Activated CD8-positive, alpha-beta memory T cell treated with anti-CD3 and anti-CD28 coated beads, Interleukin-2, amount 50 U/mL, for 1 hour (primary cell): ENCODE results near the gene STAMBPL1.
"Not testable (repeated sequence)": the region's sequence is repeated elsewhere in the genome, so short reads cannot be mapped to it uniquely, and the experiment has no call there.

Experiments used
- DNase-seq: peaks from one replicate; pipeline ENCODE4 v3.0.0-alpha.2; 2020; ENCODE audit errors: extremely low read depth

STAMBPL1 gene

GRCh38 chr10:88920986-88921593 is 41.0 kb downstream of the STAMBPL1 start:
- DNase-seq: no peak

- no peak for DNase-seq
These were observed 42.0 kb downstream of the STAMBPL1 start for GRCh38 chr10:88922041-88922440.

GRCh38 chr10:88923520-88923919 is 43.5 kb downstream of the STAMBPL1 start:
- no peak for DNase-seq

GRCh38 chr10:88926566-88927415 is 46.7 kb downstream of the STAMBPL1 start:
- DNase-seq: no peak

GRCh38 chr10:88927416-88927690 is 47.3 kb downstream of the STAMBPL1 start:
- no peak for DNase-seq

- DNase-seq: no peak
These were observed 48.2 kb downstream of the STAMBPL1 start for GRCh38 chr10:88928254-88928653.

GRCh38 chr10:88931548-88931947 is 51.5 kb downstream of the STAMBPL1 start:
- DNase-seq: no peak

- DNase-seq: not testable (repeated sequence)
These were observed 52.0 kb downstream of the STAMBPL1 start for GRCh38 chr10:88932029-88932428.

- no peak for DNase-seq
These were observed 52.7 kb downstream of the STAMBPL1 start for GRCh38 chr10:88932539-88933256.

GRCh38 chr10:88933564-88933963 is 53.5 kb downstream of the STAMBPL1 start:
- DNase-seq: no peak

- DNase-seq: peak; percentile 48
These were observed 55.0 kb downstream of the STAMBPL1 start for GRCh38 chr10:88934900-88935672.

GRCh38 chr10:88936656-88937055 is 56.6 kb downstream of the STAMBPL1 start:
- no peak for DNase-seq

GRCh38 chr10:88938039-88938438 is 58.0 kb downstream of the STAMBPL1 start:
- DNase-seq: no peak

- no peak for DNase-seq
These were observed 58.9 kb downstream of the STAMBPL1 start for GRCh38 chr10:88938938-88939337.

- no peak for DNase-seq
These were observed 61.0 kb downstream of the STAMBPL1 start for GRCh38 chr10:88941026-88941425.

- no peak for DNase-seq
These were observed 63.7 kb downstream of the STAMBPL1 start for GRCh38 chr10:88943778-88944177.

GRCh38 chr10:88944813-88945212 is 64.8 kb downstream of the STAMBPL1 start:
- no peak for DNase-seq

- DNase-seq: no peak
These were observed 66.2 kb downstream of the STAMBPL1 start for GRCh38 chr10:88946200-88946599.

GRCh38 chr10:88946965-88947590 is 67.0 kb downstream of the STAMBPL1 start:
- DNase-seq: no peak

GRCh38 chr10:88949051-88949450 is 69.0 kb downstream of the STAMBPL1 start:
- no peak for DNase-seq
